ENCODE results near the gene SLC16A11.

DNA sequence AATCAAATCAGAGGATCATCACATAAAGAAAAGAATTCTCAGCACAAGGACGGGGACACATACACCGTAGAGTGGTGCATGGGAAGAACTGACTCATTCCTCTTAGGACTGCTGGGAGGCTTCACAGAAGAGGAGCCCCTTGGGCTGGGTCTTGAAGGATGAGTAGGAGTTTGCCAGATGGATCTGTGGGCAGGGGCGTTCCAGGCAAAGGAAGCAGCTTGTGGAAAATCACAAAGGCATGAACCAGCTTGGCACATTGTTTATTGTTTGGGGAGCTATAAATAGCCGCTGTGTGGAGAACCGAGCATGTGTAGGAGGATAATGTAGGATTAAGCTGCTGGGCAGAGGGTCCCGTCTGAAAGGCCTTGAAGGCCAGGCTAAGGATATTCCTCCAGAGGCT lies 5.1 kb upstream of the SLC16A11 start:
- TF ChIP-seq POLR2A (IDR thresholded peaks at IDR 0.05; ENCODE audit: low read length) = no peak
- TF ChIP-seq GATA1 (IDR thresholded peaks at IDR 0.05; ENCODE audit: low read depth, low read length) = no peak

Data from erythroblast (primary cell).